ENCODE data around the gene TMEM272. TPM values are rescaled to one million over a fixed set of nuclear protein-coding genes. Genes with fewer than 3 reads are reported as not detected.

Gene TMEM272
- total and polyA plus RNA-seq, 2 experiments from 2014 or later = 0.11 to 0.76 TPM

- Histone ChIP-seq H3K4me3 (no peak overlapping the region), H3K27me3 (ENCODE audit: insufficient read depth) (no peaks in the 10 kb centered on the region), H3K4me2 (no peak overlapping the region), H3K4me1 (ENCODE audit: insufficient read depth) (no peaks in the 10 kb centered on the region), H4K20me1 (replicated peaks; ENCODE audit: insufficient read depth) (no peaks in the 10 kb centered on the region), H3F3A (replicated peaks; ENCODE audit: low read depth) (no peaks in the 10 kb centered on the region), H2AFZ (no peak overlapping the region), H3K36me3 (ENCODE audit: insufficient read depth) (no peaks in the 10 kb centered on the region), H3K27ac (ENCODE audit: low read depth) (no peak overlapping the region), H3K9me2 (ENCODE audit: insufficient read depth) (no peaks in the 10 kb centered on the region), H3K79me2 (replicated peaks; ENCODE audit: insufficient read depth) (no peaks in the 10 kb centered on the region)
- Mint-ChIP-seq H3K9me3 (no peaks in the 10 kb centered on the region; the same call in 2 of the 3 replicates), H3K4me3 (no peak overlapping the region), H3K4me1 (no peaks in the 10 kb centered on the region), H3K36me3 (ENCODE audit: low read depth) (no peaks in the 10 kb centered on the region), H3K27ac (no peak overlapping the region), H3K27me3 (ENCODE audit: insufficient read depth, low read depth, poor library complexity) (peaks cover 1% of the 10 kb centered on the region)
- no peak for ATAC-seq
- no peak for DNase-seq (ENCODE audit: low spot score)
- TF ChIP-seq REST (IDR thresholded peaks at IDR 0.05; ENCODE audit: unreplicated experiment) (no peak), CTCF (conservative IDR thresholded peaks at IDR 0.05; ENCODE audit: low read depth in 2 of 2) (no peak), EZH2 (IDR thresholded peaks at IDR 0.05; ENCODE audit: low read depth, unreplicated experiment) (no peak), CREB1 (CRISPR knock-in tag; IDR thresholded peaks at IDR 0.05; ENCODE audit: low read depth) (no peak), EZH2phosphoT487 (IDR thresholded peaks at IDR 0.05; ENCODE audit: unreplicated experiment) (no peak), ETS1 (IDR thresholded peaks at IDR 0.05) (no peak), JUNB (IDR thresholded peaks at IDR 0.05; ENCODE audit: unreplicated experiment) (no peak), STAT1 (IDR thresholded peaks at IDR 0.05; ENCODE audit: unreplicated experiment) (no peak), ZNF462 (CRISPR knock-in tag; IDR thresholded peaks at IDR 0.05) (no peak), POLR2AphosphoS5 (IDR thresholded peaks at IDR 0.05; ENCODE audit: low read depth) (no peak), ZNF331 (CRISPR knock-in tag; IDR thresholded peaks at IDR 0.05; ENCODE audit: low read depth) (no peak), ZNF114 (CRISPR knock-in tag; IDR thresholded peaks at IDR 0.05) (no peak), NANOG (IDR thresholded peaks at IDR 0.05; ENCODE audit: borderline replicate concordance) (no peak)
Observed at GRCh38 chr13:51869916-51870315, 24.9 kb upstream of the TMEM272 start.

All from GM23338 (cell line).